A549 (cell line): ENCODE measurements around the gene KDM6B.

ENCODE experiments used
- CTCF ChIP-seq: fragments of >200 bp; sonication (Bioruptor Twin); formaldehyde crosslinking; IDR thresholded peaks from 3 replicates; pipeline ENCODE4 v1.5.1; 2016
- ELK1 ChIP-seq: fragments of 150-350 bp; IDR thresholded peaks from 2 replicates; pipeline ENCODE4 v1.6.1; 2014; ENCODE audit warnings: low read depth, mild to moderate bottlenecking, low read length
- MYC ChIP-seq: IDR thresholded peaks from 2 replicates; pipeline ENCODE4 v1.6.1; 2012; ENCODE audit warnings: mild to moderate bottlenecking, inconsistent platforms, low read length, improper control_type of control experiment, borderline replicate concordance
- POLR2A ChIP-seq: IDR thresholded peaks from 2 replicates; pipeline ENCODE4 v1.6.1; 2012; ENCODE audit warnings: mild to moderate bottlenecking, low read length
- SREBF2 ChIP-seq: fragments of 450-650 bp; IDR thresholded peaks from 2 replicates; pipeline ENCODE4 v1.6.1; 2014; ENCODE audit warnings: mild to moderate bottlenecking, moderate library complexity

- TF ChIP-seq CTCF: no peak
- TF ChIP-seq ELK1: no peak
- no peak for TF ChIP-seq POLR2A
- TF ChIP-seq SREBF2: no peak
- no peak for TF ChIP-seq MYC
These were observed 16.4 kb upstream of the KDM6B start for GRCh38 chr17:7817643-7817964.
